IMR-90 (cell line): ENCODE measurements around the gene TNK2. TPM values are rescaled to one million over a fixed set of nuclear protein-coding genes. Genes with fewer than 3 reads are reported as not detected.

Experiments used
- ATAC-seq: fragments of 200-7000 bp; cut with Tn5 transposase; 2 replicates; pipeline ENCODE4 v1.9.1; 2020; ENCODE audit warnings: low read depth, mild to moderate bottlenecking, moderate library complexity
- BruUV-seq: library from RNA; stranded (reverse); fragments of 400-500 nt; replicated peaks from 2 replicates; lab custom pipeline; 2021; lab: Mats Ljungman, UMichigan
- CTCF ChIA-PET: fragments of 300-600 bp; formaldehyde crosslinking; extraction: SDS; loops from one replicate; lab custom pipeline; 2021; ENCODE audit warnings: antibody characterized with exemption; lab: Yijun Ruan, JAX
- POLR2A ChIA-PET: fragments of 300-600 bp; sonication (Branson Sonifier 250); formaldehyde crosslinking; loops from one replicate; lab custom pipeline; 2022; ENCODE audit warnings: antibody characterized with exemption; ENCODE audit not compliant: unreplicated experiment; lab: Charles Lee
- DNase-seq: peaks from one replicate; pipeline ENCODE4 v3.0.0; 2013
- H2AFZ ChIP-seq: replicated peaks from 2 replicates; pipeline ENCODE3; 2013; ENCODE audit warnings: low read length, mild to moderate bottlenecking; ENCODE audit not compliant: poor library complexity
- H2AK5ac ChIP-seq: 2 replicates; pipeline ENCODE4 v1.6.1; 2013; ENCODE audit warnings: low read depth, low read length, inconsistent platforms
- H2AK9ac ChIP-seq: replicated peaks from 2 replicates; pipeline ENCODE3; 2013; ENCODE audit warnings: mild to moderate bottlenecking, low read depth, low read length, moderate library complexity; ENCODE audit not compliant: poor library complexity
- H2BK120ac ChIP-seq: 2 replicates; pipeline ENCODE4 v1.6.1; 2013; ENCODE audit warnings: low read depth, low read length, inconsistent platforms
- H2BK15ac ChIP-seq: 3 replicates; pipeline ENCODE4 v1.6.1; 2013; ENCODE audit warnings: low read depth, low read length, inconsistent platforms
- H2BK20ac ChIP-seq: 2 replicates; pipeline ENCODE4 v1.6.1; 2013; ENCODE audit warnings: low read depth, mild to moderate bottlenecking, inconsistent platforms, low read length, moderate library complexity
- H2BK5ac ChIP-seq: 2 replicates; pipeline ENCODE4 v1.6.1; 2013; ENCODE audit warnings: mild to moderate bottlenecking, low read depth, low read length, inconsistent platforms; ENCODE audit not compliant: poor library complexity, severe bottlenecking
- H3K14ac ChIP-seq: replicated peaks from 2 replicates; pipeline ENCODE4 v1.6.1; 2013; ENCODE audit warnings: low read depth, low read length, inconsistent platforms
- H3K18ac ChIP-seq: 2 replicates; pipeline ENCODE4 v1.6.1; 2013; ENCODE audit warnings: low read depth, low read length, control low read depth
- H3K23ac ChIP-seq: 2 replicates; pipeline ENCODE4 v1.6.1; 2013; ENCODE audit warnings: low read depth, low read length, inconsistent platforms
- H3K27ac ChIP-seq: 2 replicates; pipeline ENCODE4 v1.5.1; 2013; ENCODE audit warnings: mild to moderate bottlenecking, control low read depth, low read length; ENCODE audit not compliant: insufficient read depth
- H3K27me3 ChIP-seq: 2 replicates; pipeline ENCODE4 v1.6.1; 2013; ENCODE audit warnings: low read length; ENCODE audit not compliant: control insufficient read depth, insufficient read depth
- H3K36me3 ChIP-seq: 2 replicates; pipeline ENCODE4 v1.6.1; 2013; ENCODE audit warnings: low read length, mixed read lengths; ENCODE audit not compliant: control insufficient read depth, insufficient read depth
- H3K4ac ChIP-seq: 2 replicates; pipeline ENCODE4 v1.6.1; 2013; ENCODE audit warnings: low read depth, low read length, inconsistent platforms
- H3K4me1 ChIP-seq: 2 replicates; pipeline ENCODE4 v1.6.1; 2013; ENCODE audit warnings: low read length, mixed read lengths; ENCODE audit not compliant: control insufficient read depth, insufficient read depth
- H3K4me2 ChIP-seq: 2 replicates; pipeline ENCODE4 v1.6.1; 2013; ENCODE audit warnings: low read depth, mild to moderate bottlenecking, control low read depth, low read length, moderate library complexity
- H3K4me3 ChIP-seq: 2 replicates; pipeline ENCODE4 v1.5.1; 2013; ENCODE audit warnings: low read depth, mild to moderate bottlenecking, control low read depth, low read length, moderate library complexity; ENCODE audit not compliant: insufficient read depth
- H3K56ac ChIP-seq: 2 replicates; pipeline ENCODE4 v1.6.1; 2013; ENCODE audit warnings: low read length, inconsistent platforms; ENCODE audit not compliant: insufficient read depth; ENCODE audit errors: extremely low read depth
- H3K79me1 ChIP-seq, 2 experiments: 2 replicates each; pipeline ENCODE4 v1.6.1; 2013; ENCODE audit warnings: low read length in 2 of 2, inconsistent platforms in 1 of 2, low read depth in 1 of 2
- H3K9ac ChIP-seq: 2 replicates; pipeline ENCODE4 v1.6.1; 2013; ENCODE audit warnings: low read depth, low read length, control low read depth
- H3K9me1 ChIP-seq: 2 replicates; pipeline ENCODE4 v1.6.1; 2013; ENCODE audit warnings: low read length, inconsistent platforms; ENCODE audit not compliant: insufficient read depth
- H3K9me3 ChIP-seq: 2 replicates; pipeline ENCODE4 v1.6.1; 2013; ENCODE audit warnings: low read length; ENCODE audit not compliant: control insufficient read depth, insufficient read depth
- H4K20me1 ChIP-seq: 2 replicates; pipeline ENCODE4 v1.6.1; 2013; ENCODE audit warnings: low read length, inconsistent platforms; ENCODE audit not compliant: insufficient read depth
- H4K5ac ChIP-seq: 2 replicates; pipeline ENCODE4 v1.6.1; 2013; ENCODE audit warnings: mild to moderate bottlenecking, low read depth, low read length, control low read depth
- H4K8ac ChIP-seq, 2 experiments: 2 replicates each; pipeline ENCODE4 v1.6.1; 2013; ENCODE audit warnings: low read depth in 2 of 2, low read length in 2 of 2, control low read depth in 1 of 2, inconsistent platforms in 1 of 2
- H4K91ac ChIP-seq: 2 replicates; pipeline ENCODE4 v1.6.1; 2013; ENCODE audit warnings: low read depth, low read length, inconsistent platforms; ENCODE audit not compliant: insufficient read depth
- CEBPB ChIP-seq: IDR thresholded peaks from 2 replicates; pipeline ENCODE4 v1.6.1; 2012; ENCODE audit warnings: low read depth, low read length, improper control_type of control experiment
- CTCF ChIP-seq: conservative IDR thresholded peaks from 2 replicates; pipeline ENCODE4 v1.5.1; 2012; ENCODE audit warnings: mild to moderate bottlenecking, low read depth, low read length, improper control_type of control experiment
- MAZ ChIP-seq: IDR thresholded peaks from 2 replicates; pipeline ENCODE4 v1.6.1; 2012; ENCODE audit warnings: low read depth, mild to moderate bottlenecking, low read length, improper control_type of control experiment, moderate library complexity, borderline replicate concordance
- MXI1 ChIP-seq: IDR thresholded peaks from 2 replicates; pipeline ENCODE4 v1.6.1; 2012; ENCODE audit warnings: low read depth, mild to moderate bottlenecking, low read length, moderate library complexity, borderline replicate concordance
- whole genome bisulfite sequencing, 2 experiments: methylation state at CpG; one replicate each; pipeline versions ENCODE4 v1.1.5 to v1.1.7; 2013; ENCODE audit warnings: missing lambda C conversion rate in 2 of 2; ENCODE audit not compliant: insufficient read length in 1 of 2; ENCODE audit errors: extremely low coverage in 2 of 2; 5-methylcytosine and 5-hydroxymethylcytosine counted together
- dilution Hi-C: fragments of 300-500 bp; cut with HindIII; formaldehyde crosslinking; loops from one replicate; pipeline ENCODE4 v1.14.3; 2018; ENCODE audit warnings: low sequenced_read_pairs; ENCODE audit not compliant: unreplicated experiment
- in situ Hi-C: fragments of 300-500 bp; cut with MboI; formaldehyde crosslinking; loops from 3 replicates; pipeline ENCODE4 v1.14.3; 2019; ENCODE audit warnings: low sequenced_read_pairs, inconsistent platforms, mixed read lengths
- intact Hi-C: fragments of 100-400 bp; cut with micrococcal nuclease; formaldehyde crosslinking; loops from 2 replicates; pipeline ENCODE4 v1.10.0; 2022
- polyA plus RNA-seq, 3 experiments: library from polyadenylated mRNA; depleted of rRNA; stranded (reverse); fragments of >200 nt; gene quantifications; 2 replicates each; pipeline ENCODE4 v1.2.3, GENCODE V29; 2012; ENCODE audit warnings: low replicate concordance in 1 of 3
- total RNA-seq: library from RNA; depleted of rRNA; stranded (reverse); fragments of >200 nt; gene quantifications from 2 replicates; pipeline ENCODE4 v1.2.3, GENCODE V29; 2012

Gene TNK2
- total and polyA plus RNA-seq, 2 of the 4 experiments (the other 2 are of a cell fraction) = 2.2 to 13.8 TPM

- Histone ChIP-seq H3K9me1 (peaks cover 13% of the 10 kb centered on the region), H2AK5ac (peak overlapping the region; percentile 69), H3K4me3 (peak overlapping the region; percentile 57), H2AFZ (peak overlapping the region; percentile 97), H3K56ac (peak overlapping the region; percentile 32; the same call in 1 of the 2 replicates), H3K27ac (peak overlapping the region; percentile 61), H3K23ac (peak overlapping the region; percentile 73; the same call in 1 of the 2 replicates), H3K18ac (no peak overlapping the region), H3K9me3 (no peaks in the 10 kb centered on the region), H3K27me3 (no peaks in the 10 kb centered on the region), H4K91ac (peak overlapping the region; percentile 29; the same call in 1 of the 2 replicates), H2BK20ac (no peak overlapping the region), H3K9ac (peak overlapping the region; percentile 66), H3K4me1 (peaks cover 32% of the 10 kb centered on the region), H4K8ac (peak overlapping the region in 1 of 2 experiments; percentile 69; a peak in 3 of 4 replicates), H2BK5ac (peak overlapping the region; percentile 53), H2AK9ac (peak overlapping the region; percentile 97), H3K4ac (peak overlapping the region; percentile 77), H4K5ac (no peak overlapping the region), H3K79me1 (peaks cover 17 to 52% of the 10 kb centered on the region in 2 experiments; a peak in 3 of 4 replicates), H3K14ac (0 out of 2 replicates have a peak overlapping the region, but pooled peaks have one; percentile 89), H3K36me3 (no peaks in the 10 kb centered on the region), H2BK120ac (peak overlapping the region; percentile 26; the same call in 1 of the 2 replicates), H2BK15ac (no peak overlapping the region), H3K4me2 (peak overlapping the region; percentile 70), H4K20me1 (peaks cover 9% of the 10 kb centered on the region; the same call in 1 of the 2 replicates)
- DNase-seq (peak; percentile 11), ATAC-seq (peak; percentile 40)
- BruUV-seq = no TSS peak
- WGBS, 2 experiments = 0% methylated on average over 33 of the region's 56 CpGs; no CpG with 5 or more reads in 1 of the 2 experiments
- intact Hi-C loops (no loop called here), dilution Hi-C loops (no loop called here), in situ Hi-C loops (loop anchor here (5.0 kb wide), 1 partner anchor 33 kb away; no protein-coding TSS in a partner anchor)
- ChIA-PET POLR2A (no interaction called here), CTCF (interaction anchor here (0.6 to 2.5 kb wide), 12 partner anchors 11 to 41 kb away, joined by 3 to 27 read pairs (median 6); partner anchors contain the start of gene TNK2)
- no peak for TF ChIP-seq MXI1
- no peak for TF ChIP-seq CEBPB
- TF ChIP-seq MAZ = peak; percentile 43; the same call in 1 of the 2 replicates
- TF ChIP-seq CTCF = 0 out of 2 replicates have a peak, but pooled peaks have one; percentile 24
Measured at GRCh38 chr3:195895078-195895860, 13.1 kb downstream of the TNK2 start.
